ENCODE measurements around the gene ING3. TPM values are rescaled to one million over a fixed set of nuclear protein-coding genes. Genes with fewer than 3 reads are reported as not detected.

Gene ING3, protein sequence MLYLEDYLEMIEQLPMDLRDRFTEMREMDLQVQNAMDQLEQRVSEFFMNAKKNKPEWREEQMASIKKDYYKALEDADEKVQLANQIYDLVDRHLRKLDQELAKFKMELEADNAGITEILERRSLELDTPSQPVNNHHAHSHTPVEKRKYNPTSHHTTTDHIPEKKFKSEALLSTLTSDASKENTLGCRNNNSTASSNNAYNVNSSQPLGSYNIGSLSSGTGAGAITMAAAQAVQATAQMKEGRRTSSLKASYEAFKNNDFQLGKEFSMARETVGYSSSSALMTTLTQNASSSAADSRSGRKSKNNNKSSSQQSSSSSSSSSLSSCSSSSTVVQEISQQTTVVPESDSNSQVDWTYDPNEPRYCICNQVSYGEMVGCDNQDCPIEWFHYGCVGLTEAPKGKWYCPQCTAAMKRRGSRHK
- total RNA-seq, result 5.3 and 17.6 TPM in 2 replicates

DNA sequence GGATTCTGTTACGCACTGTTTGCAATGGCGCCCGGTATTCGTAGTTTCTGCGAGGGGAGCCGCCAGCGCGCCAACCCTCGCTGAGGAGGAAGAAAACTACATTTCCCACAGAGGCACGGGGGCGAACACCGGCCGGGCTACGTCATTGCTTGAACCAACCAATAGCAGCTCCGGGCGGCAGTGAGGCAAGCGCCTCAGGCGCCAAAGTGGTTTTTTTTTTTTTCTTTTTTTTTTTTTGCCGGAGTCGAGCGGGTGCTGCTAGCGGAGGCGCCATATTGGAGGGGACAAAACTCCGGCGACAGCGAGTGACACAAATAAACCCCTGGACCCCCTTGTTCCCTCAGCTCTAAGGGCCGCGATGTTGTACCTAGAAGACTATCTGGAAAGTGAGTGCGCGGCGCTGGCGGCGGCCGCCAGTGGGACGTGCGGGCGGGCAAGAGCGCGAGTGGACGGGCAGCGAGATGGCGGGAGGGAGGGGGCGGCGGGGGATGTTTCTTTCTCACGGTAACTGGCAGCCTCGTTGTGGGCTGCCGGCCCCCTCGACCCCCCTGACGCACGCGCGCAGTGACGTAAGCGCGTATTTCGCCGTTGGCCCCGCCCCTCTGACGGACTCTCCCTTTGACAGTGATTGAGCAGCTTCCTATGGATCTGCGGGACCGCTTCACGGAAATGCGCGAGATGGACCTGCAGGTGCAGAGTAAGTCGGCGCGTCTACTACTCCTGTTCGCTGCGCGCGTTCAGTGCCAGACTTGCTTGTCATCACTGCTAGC is at the start of gene ING3:
ING3 (plus strand) TSS at position 239 of the 770 bp plus-strand sequence; CDS start at position 359, 120 bp downstream.

DNA sequence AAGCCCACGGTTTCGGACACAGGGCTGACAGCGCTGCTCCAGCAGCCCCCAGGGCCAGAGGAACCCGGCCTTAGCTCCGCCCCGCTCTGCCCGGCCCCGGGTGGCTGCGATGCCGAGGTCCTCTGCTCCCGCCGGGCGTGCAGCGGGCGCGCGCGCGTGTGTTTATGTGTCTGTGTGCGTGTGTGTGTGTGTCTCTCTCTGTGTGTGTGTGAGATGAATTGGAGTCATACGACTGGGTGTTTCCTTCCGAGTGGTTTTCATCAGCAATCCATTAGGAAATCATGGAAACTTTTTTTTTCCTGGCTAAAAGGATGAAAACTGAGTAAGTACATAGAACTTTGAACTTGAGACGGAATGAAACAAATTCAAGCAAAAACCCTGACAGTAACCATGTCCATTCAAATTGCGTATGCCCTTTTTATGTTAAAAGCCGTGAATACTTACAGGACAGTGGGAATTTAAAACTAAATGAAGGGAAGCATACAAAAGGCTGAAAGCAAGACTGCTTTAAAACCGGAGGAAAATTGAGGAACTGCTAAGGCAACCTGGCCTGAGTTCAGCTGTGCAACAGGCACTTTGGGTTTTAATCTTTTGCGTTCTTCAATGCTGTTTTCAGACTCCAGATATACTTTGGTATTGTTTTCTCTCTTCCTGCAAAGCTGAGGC is 38.1 kb downstream of the ING3 start, which contains the start of gene CPED1:
CPED1 (plus strand) TSS at position 121 of the 666 bp plus-strand sequence. CDS start 911 bp downstream, outside the sequence.

Other genes starting within 250 kb of the ING3 start
- 2.2 and 27.5 TPM in 2 replicates for gene TSPAN12, start 92.6 kb upstream of the ING3 start, total RNA-seq
- 15.1 and 21.2 TPM in 2 replicates for gene CPED1, start 37.9 kb downstream of the ING3 start, total RNA-seq